ENCODE data around the gene PGAM1.

PGAM1 gene

DNA sequence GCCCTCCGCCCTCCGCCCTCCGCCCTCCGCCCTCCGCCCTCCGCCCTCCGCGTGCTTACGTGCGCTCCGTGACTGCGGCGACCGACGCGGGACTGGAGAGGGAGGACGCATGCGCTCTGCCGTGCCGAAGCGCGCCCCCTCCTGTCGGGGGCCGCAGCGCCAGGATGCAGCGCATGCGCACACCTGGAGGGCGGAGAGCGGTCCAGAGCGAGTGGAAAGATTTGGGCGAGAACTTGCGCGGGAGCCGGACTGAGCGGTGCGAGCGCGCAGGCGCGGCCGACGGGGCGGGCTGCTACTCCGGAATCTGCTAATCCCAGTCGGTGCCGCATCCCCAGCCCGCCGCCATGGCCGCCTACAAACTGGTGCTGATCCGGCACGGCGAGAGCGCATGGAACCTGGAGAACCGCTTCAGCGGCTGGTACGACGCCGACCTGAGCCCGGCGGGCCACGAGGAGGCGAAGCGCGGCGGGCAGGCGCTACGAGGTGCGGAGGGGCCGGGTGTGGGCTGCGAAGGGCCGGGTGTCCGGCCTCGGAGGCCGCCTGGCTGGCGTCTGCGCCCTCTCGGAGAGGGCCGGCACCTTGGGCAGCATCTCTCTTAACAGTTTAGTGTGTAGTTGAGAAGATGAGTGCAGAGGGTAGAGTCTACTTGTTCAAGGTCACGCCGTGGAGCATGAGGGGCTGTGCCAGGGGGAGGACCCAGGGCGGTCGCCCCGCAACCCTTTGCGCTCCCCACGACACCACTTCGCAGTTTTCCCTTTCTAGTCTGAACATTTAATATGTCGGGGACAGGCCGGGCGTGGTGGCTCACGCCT lies at the start of gene PGAM1 (continued):
- TF ChIP-seq PRDM2 (tag by site-specific recombination; IDR thresholded peaks at IDR 0.05; ENCODE audit: borderline replicate concordance) (no peak), PRDM10 (tag by site-specific recombination; IDR thresholded peaks at IDR 0.05) (no peak), ZNF398 (tag by site-specific recombination; IDR thresholded peaks at IDR 0.05) (no peak; the same call in 1 of the 2 replicates), ZFP3 (tag by site-specific recombination; IDR thresholded peaks at IDR 0.05; ENCODE audit: low read depth) (no peak), ZNF514 (tag by site-specific recombination; IDR thresholded peaks at IDR 0.05) (no peak), ZNF133 (tag by site-specific recombination; IDR thresholded peaks at IDR 0.05) (no peak), ZNF571 (tag by site-specific recombination; IDR thresholded peaks at IDR 0.05) (no peak), MZF1 (tag by site-specific recombination; IDR thresholded peaks at IDR 0.05; ENCODE audit: borderline replicate concordance) (no peak; the same call in 1 of the 2 replicates), OVOL3 (tag by site-specific recombination; IDR thresholded peaks at IDR 0.05) (no peak), ZFP69B (tag by site-specific recombination; IDR thresholded peaks at IDR 0.05) (no peak), ATF2 (tag by site-specific recombination; IDR thresholded peaks at IDR 0.05; ENCODE audit: low read depth) (no peak), ZNF433 (tag by site-specific recombination; IDR thresholded peaks at IDR 0.05; ENCODE audit: low read depth) (no peak)
- TF ChIP-seq, protein P1, sequence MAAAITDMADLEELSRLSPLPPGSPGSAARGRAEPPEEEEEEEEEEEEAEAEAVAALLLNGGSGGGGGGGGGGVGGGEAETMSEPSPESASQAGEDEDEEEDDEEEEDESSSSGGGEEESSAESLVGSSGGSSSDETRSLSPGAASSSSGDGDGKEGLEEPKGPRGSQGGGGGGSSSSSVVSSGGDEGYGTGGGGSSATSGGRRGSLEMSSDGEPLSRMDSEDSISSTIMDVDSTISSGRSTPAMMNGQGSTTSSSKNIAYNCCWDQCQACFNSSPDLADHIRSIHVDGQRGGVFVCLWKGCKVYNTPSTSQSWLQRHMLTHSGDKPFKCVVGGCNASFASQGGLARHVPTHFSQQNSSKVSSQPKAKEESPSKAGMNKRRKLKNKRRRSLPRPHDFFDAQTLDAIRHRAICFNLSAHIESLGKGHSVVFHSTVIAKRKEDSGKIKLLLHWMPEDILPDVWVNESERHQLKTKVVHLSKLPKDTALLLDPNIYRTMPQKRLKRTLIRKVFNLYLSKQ (tag by site-specific recombination; IDR thresholded peaks at IDR 0.05; ENCODE audit: borderline replicate concordance) = no peak
- TF ChIP-seq, protein P2, sequence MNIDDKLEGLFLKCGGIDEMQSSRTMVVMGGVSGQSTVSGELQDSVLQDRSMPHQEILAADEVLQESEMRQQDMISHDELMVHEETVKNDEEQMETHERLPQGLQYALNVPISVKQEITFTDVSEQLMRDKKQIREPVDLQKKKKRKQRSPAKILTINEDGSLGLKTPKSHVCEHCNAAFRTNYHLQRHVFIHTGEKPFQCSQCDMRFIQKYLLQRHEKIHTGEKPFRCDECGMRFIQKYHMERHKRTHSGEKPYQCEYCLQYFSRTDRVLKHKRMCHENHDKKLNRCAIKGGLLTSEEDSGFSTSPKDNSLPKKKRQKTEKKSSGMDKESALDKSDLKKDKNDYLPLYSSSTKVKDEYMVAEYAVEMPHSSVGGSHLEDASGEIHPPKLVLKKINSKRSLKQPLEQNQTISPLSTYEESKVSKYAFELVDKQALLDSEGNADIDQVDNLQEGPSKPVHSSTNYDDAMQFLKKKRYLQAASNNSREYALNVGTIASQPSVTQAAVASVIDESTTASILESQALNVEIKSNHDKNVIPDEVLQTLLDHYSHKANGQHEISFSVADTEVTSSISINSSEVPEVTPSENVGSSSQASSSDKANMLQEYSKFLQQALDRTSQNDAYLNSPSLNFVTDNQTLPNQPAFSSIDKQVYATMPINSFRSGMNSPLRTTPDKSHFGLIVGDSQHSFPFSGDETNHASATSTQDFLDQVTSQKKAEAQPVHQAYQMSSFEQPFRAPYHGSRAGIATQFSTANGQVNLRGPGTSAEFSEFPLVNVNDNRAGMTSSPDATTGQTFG (tag by site-specific recombination; IDR thresholded peaks at IDR 0.05; ENCODE audit: borderline replicate concordance) = no peak

All from HEK293 (cell line).